Pons (tissue), 1 donor: ENCODE measurements around the gene WSCD2.
A peak's percentile ranks its signal among the peaks of the same experiment; 100 is the strongest.

Source experiments
- DNase-seq: peaks from one replicate; pipeline ENCODE4 v3.0.0-alpha.2; 2016; ENCODE audit warnings: low spot score

The WSCD2 gene

GRCh38 chr12:108162207-108162606 is 33.1 kb downstream of the WSCD2 start:
- no peak for DNase-seq

DNA sequence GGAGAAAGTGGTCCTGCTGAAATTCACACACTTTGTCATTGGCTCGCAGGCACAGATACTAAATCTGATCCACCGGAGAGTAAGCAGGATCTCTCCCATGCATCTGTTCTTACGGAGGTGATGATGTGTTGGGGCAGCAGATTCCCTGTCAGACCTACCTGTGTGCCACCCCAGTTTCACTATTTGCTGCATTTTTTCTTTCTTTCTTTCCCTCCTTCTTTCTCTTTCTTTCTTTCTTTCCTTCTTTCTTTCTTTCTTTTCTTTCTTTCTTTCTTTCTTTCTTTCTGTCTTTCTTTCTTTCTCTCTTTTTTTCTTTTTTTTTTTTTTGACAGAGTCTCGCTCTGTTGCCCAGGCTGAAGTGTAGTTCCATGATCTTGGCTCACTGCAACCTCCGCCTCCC is 37.4 kb downstream of the WSCD2 start:
- no peak for DNase-seq

DNA sequence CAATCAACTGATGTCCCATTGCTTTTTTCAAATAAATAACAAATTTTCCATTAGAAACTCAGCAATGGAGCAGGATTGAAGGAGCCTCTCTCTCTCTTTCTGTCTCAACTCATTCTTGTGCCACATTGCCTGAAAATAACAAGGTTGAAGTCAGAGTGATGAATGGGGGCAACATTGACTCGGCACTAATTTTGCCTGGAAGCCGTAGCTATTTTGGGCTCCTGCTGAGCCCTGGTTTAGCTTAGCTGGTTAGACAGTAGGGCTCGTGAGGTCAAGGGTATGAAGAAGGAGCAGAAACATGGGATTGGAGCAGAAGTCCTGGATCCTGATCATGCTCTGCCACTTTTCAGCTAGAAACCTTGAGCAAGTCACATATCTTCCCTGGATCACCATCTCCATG is 38.9 kb downstream of the WSCD2 start:
- DNase-seq: no peak

- DNase-seq: peak; percentile 5
Measured at GRCh38 chr12:108169708-108170107, 40.6 kb downstream of the WSCD2 start.

DNA sequence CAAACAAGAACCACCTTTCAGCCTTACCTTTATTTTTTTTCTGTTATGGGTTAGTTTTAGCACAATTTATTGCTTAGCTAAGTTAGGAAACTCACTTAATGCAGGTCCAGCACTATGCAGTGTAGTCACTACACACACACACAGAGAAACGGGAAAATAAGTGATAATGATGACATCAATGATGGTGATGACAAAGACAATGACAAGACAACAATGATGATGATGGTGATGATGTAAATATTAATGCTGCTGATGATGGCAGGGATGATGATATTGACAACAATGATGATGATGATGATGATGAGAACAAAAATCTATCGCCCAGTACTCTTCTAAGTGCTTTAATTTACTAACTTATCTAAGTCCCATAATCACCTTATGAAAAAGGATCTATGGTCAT is 41.1 kb downstream of the WSCD2 start:
- DNase-seq: no peak

DNA sequence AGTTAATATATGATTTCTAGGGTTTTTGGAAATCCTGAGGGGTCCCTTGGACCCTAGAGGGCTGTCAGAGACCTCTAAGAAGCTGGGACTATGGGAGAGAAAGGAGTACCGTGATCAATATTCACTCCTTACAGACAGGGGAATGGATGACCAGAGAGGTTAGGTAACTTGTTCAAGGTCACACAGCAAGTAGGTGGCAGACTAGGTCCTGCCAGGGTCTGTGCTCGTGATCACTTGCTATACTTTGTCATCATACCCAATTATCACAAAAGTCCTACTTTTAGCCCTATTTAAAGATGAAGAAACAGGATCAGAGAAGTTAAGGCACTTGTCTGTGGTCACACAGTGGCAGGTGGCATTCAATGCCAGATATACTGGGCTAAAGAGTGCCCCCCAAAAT is 42.9 kb downstream of the WSCD2 start:
- DNase-seq: no peak

GRCh38 chr12:108173160-108173559 is 44.1 kb downstream of the WSCD2 start:
- DNase-seq: no peak

GRCh38 chr12:108173892-108174291 is 44.8 kb downstream of the WSCD2 start:
- no peak for DNase-seq

DNA sequence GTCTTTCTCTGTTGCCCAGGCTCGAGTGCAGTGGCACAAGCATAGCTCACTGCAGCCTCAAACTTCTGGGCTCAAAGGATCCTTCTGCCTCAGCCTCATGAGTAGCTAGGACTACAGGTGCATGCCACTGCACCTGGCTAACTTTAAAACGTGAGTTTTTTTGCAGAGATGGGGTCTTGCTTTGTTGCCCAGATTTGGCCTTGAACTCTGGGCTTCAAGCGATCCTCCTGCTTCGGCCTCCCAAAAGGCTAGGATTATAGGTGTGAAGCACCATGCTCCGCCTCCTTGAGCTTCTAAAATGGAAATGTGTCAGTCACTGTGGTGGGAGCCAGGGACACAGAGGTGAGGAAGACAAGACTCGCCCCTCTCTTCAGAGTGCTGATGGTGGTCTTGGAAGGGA is 45.6 kb downstream of the WSCD2 start:
- no peak for DNase-seq

DNA sequence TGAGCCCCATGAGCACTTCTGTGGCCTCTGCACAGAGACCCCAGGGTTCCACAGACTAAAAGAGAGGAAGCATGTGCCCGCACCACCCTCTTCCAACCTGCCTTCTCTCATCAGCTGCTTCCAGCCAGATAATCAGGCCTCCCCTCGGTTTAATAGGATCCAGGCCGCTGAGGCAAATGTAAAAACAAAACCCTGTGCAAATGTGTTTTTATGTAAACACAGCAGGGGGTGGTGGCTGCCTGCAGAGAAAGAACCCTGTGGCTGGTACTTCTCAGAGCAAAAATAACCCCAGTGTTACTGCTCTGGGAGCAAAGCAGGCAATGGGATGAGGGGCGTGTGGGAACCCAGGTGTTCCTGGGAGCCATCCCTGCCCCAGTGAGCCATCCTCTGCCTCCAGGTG is 46.2 kb downstream of the WSCD2 start:
- no peak for DNase-seq

GRCh38 chr12:108176292-108176691 is 47.2 kb downstream of the WSCD2 start:
- no peak for DNase-seq

DNA sequence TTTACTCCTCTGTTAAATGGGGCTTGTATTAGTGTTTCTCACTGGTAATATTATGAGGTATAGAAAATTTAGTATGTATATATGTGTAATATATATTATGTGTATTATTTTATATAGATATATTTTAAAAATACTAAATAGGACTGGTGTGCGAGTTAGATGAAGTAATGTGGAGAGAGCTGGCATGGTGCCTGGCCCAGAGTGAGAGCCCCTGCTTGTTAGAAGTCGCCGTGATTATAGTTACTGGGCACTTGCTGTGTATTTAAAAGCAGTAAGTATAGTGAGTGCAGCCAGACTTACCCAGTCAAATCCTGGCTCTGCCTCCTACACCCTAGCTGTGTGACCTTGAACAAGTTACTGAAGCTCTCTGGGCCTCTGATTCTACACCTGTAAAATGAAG is 48.0 kb downstream of the WSCD2 start:
- DNase-seq: no peak

GRCh38 chr12:108179305-108179704 is 50.2 kb downstream of the WSCD2 start:
- DNase-seq: no peak

- DNase-seq: no peak
Measured at GRCh38 chr12:108180255-108181094, 51.4 kb downstream of the WSCD2 start.

- no peak for DNase-seq
Measured at GRCh38 chr12:108181095-108181454, 52.0 kb downstream of the WSCD2 start.

GRCh38 chr12:108182096-108182495 is 53.0 kb downstream of the WSCD2 start:
- DNase-seq: no peak

DNA sequence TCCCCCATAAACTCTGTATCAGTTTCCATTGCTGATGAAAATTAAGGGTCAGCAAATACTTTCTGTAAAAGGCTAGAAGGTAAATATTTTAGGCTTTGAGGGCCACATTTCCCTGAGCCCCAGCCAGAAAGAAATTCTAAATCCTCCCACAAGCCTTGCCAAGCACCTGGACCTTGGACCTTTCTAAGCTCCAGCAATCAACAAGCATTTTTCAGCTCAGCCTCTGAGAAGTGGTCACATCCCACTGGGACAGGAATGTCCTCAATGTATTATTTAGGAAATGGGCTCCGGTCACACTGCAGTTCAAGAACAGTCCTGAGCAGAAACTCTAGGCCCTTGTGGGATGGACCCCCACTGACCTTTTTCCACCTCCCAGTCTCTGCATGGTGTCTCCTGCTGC is 55.9 kb downstream of the WSCD2 start:
- DNase-seq: no peak

- no peak for DNase-seq
Measured at GRCh38 chr12:108187831-108188230, 58.7 kb downstream of the WSCD2 start.

DNA sequence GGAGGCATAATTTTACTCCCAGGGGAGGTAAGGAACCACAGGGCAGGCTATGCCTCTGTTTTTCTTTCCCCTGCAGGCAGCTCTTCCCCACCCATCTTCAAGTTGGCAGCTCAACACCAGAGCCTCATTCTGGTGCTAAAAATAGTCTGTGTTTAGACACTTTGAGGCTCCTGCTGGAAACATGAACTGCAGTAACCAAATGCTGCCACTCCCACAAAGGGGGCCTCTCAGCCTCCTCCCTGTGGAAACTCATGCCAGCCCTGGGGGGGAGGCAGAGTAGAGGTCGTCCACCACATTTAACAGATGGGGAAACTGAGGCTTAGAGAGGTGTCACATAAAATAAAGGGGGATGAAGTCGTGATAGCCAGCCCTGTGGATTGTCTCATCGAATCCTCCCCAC is 61.4 kb downstream of the WSCD2 start:
- no peak for DNase-seq

DNA sequence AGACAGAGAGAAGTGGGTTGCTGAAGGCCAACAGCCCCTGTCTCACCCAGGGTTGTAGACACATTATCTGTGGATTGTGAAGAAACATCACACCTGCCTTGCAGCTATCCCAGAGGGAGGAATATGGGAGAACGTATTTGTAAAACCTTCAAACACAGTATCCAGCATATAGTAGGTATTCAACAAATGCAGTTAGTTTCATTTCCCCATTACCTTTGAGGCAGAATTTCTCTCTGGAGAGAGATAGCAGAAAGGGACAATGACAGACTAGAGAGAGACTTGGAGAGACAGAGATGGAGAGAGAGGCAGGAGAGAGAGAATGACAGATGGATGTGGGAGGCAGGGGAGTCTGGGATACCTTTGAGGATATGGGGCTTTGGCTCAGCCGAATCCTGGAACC is 62.0 kb downstream of the WSCD2 start:
- no peak for DNase-seq

DNA sequence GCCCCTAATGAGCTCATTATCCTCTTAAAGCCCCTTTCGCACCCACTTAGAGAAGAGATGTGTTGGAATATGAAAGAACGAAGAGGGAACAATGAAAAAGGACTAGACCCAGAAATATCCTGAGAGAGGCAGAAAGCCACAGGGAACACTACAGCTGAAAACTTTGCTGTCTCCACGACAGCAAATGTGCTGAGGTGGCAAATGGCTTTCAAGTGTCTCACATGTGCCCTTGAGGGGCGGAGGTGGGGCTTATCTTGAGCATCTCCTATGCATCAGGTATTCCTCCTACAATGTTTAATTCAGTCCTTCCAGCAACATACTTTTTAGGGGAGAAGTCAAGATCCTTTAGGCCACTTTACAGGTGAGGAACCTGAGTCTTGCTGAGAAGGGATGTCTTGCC is 62.9 kb downstream of the WSCD2 start:
- no peak for DNase-seq

DNA sequence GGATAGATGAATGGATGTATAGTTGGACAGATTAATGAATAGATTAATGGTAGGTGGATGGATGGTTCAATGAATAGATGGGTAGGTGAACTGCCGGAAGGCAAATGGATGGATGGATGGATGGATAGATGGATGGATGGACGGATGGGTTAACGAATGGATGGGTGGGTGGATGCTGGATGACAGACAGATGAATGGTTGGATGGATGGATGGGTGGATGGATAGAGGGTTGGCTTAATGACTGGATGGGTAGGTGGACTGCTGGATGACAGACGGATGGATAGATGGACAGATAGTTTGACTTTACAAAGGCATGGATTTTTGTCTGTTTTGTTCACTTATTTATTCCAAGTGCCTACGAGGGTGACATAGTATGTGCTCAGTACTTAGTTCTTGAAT is 64.4 kb downstream of the WSCD2 start:
- no peak for DNase-seq

- peak; percentile 19 for DNase-seq
Measured at GRCh38 chr12:108193917-108194316, 64.8 kb downstream of the WSCD2 start.

DNA sequence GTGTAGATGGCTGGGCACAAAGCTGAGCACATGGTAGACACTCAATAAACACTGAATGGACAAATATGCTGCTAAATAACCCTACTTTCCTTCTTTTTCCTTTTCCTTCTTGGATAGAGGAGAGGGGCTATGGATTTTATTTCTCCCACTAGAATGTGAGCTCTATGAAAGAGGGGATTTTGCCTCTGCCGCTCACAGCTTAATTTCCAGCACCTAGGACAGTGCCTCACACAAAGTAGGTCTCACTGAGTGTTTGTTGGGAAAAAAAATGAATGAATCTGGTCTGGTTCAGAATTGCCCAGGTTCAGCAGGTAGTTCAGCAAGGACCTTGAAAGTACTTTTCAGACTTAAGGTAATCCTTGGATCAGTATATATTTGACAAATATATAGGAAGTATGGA is 65.5 kb downstream of the WSCD2 start:
- no peak for DNase-seq
